ENCODE measurements around the gene CHTOP. TPM values are rescaled to one million over a fixed set of nuclear protein-coding genes. Genes with fewer than 3 reads are reported as not detected.

Gene CHTOP
- polyA plus RNA-seq, 1 of the 3 experiments (the other 2 are of a cell fraction), result 84.9 TPM

GRCh38 chr1:153598309-153599172 lies 35.3 kb upstream of the CHTOP start:
- no peak for DNase-seq
- no peak overlapping the region for H3K4me3 ChIP-seq (ENCODE audit: low read depth in 2 of 2, low read length in 1 of 2)
- no peaks in the 10 kb centered on the region for H3K9me3 ChIP-seq
- no peaks in the 10 kb centered on the region for H3K36me3 ChIP-seq (replicated peaks in 1 of 2; ENCODE audit: control insufficient read depth in 1 of 2, insufficient read depth in 2 of 2, low read length in 1 of 2)
- CTCF ChIA-PET, result interaction anchor here (0.7 to 1.9 kb wide), 10 partner anchors 8 to 246 kb away, joined by 3 to 7 read pairs (median 3); no protein-coding TSS in a partner anchor
- H3K27me3 ChIP-seq (ENCODE audit: insufficient read depth), result no peaks in the 10 kb centered on the region
- 85% methylated on average over 7 of the region's 7 CpGs for WGBS (ENCODE audit: low lambda C conversion rate)
- H3K79me2 ChIP-seq (ENCODE audit: insufficient read depth), result no peaks in the 10 kb centered on the region
- H3K4me1 ChIP-seq (ENCODE audit: control insufficient read depth in 1 of 2, insufficient read depth in 2 of 2, low read depth in 1 of 2, low read length in 1 of 2), result peaks cover 4 to 5% of the 10 kb centered on the region in 2 experiments; a peak in 1 of 4 replicates
- H3F3A ChIP-seq (replicated peaks; ENCODE audit: insufficient read depth), result peaks cover 14% of the 10 kb centered on the region
- peak overlapping the region in 1 of 2 experiments; percentile 34; a peak in 1 of 4 replicates for H3K27ac ChIP-seq (ENCODE audit: low read depth in 2 of 2, low read length in 1 of 2)
- no peaks in the 10 kb centered on the region for H3K9me2 ChIP-seq
- no peaks in the 10 kb centered on the region for H4K20me1 ChIP-seq (ENCODE audit: insufficient read depth)
- peak overlapping the region; percentile 58; the same call in 1 of the 2 replicates for H3K4me2 ChIP-seq
- H2AFZ ChIP-seq (ENCODE audit: low read depth), result 0 out of 2 replicates have a peak overlapping the region, but pooled peaks have one; percentile 37
- POLR2A ChIA-PET, result no interaction called here
- TF ChIP-seq RFX5 (IDR thresholded peaks at IDR 0.05; ENCODE audit: low read length), result peak; percentile 75; the same call in 1 of the 2 replicates
- no peak for TF ChIP-seq EP300 (IDR thresholded peaks at IDR 0.05; ENCODE audit: borderline replicate concordance in 1 of 2, low read depth in 1 of 2, low read length in 1 of 2)
- no peak overlapping the region for H3K9ac ChIP-seq

DNA sequence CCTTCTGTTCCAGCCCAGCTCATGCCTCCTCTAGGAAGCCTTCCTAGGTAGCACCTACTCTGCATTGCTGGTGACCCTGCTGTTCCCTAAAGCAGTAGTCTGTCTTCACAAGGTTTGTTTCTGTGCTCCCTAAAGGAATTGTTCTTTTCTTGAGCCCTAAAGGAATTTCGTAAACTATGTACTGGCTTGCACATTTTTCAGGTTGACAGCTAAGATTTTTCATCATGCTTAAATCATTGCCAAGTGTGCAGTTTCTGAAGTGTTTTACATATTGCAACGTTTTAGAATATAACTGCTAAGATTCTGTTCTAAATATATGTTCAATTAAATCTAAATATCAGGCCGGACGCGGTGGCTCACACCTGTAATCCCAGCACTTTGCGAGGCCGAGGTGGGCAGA lies 34.0 kb upstream of the CHTOP start:
- ChIA-PET CTCF (interaction anchor here (1.2 to 1.9 kb wide), 3 partner anchors 18 to 32 kb away, joined by 3 to 7 read pairs (median 5); no protein-coding TSS in a partner anchor), POLR2A (no interaction called here)
- Histone ChIP-seq H2AFZ (ENCODE audit: low read depth) (no peak overlapping the region), H3K27ac (ENCODE audit: low read depth in 2 of 2, low read length in 1 of 2) (no peak overlapping the region), H3K4me3 (ENCODE audit: low read depth in 2 of 2, low read length in 1 of 2) (no peak overlapping the region), H3K36me3 (replicated peaks in 1 of 2; ENCODE audit: control insufficient read depth in 1 of 2, insufficient read depth in 2 of 2, low read length in 1 of 2) (no peaks in the 10 kb centered on the region), H3K4me2 (no peak overlapping the region), H3K79me2 (ENCODE audit: insufficient read depth) (no peaks in the 10 kb centered on the region), H3K4me1 (ENCODE audit: control insufficient read depth in 1 of 2, insufficient read depth in 2 of 2, low read depth in 1 of 2, low read length in 1 of 2) (peaks cover 4 to 5% of the 10 kb centered on the region in 2 experiments; a peak in 1 of 4 replicates), H3K9ac (no peak overlapping the region), H3F3A (replicated peaks; ENCODE audit: insufficient read depth) (peaks cover 21% of the 10 kb centered on the region), H3K27me3 (ENCODE audit: insufficient read depth) (no peaks in the 10 kb centered on the region), H4K20me1 (ENCODE audit: insufficient read depth) (no peaks in the 10 kb centered on the region), H3K9me3 (no peaks in the 10 kb centered on the region), H3K9me2 (no peaks in the 10 kb centered on the region)
- whole genome bisulfite sequencing (ENCODE audit: low lambda C conversion rate), result 85% methylated on average over 7 of the region's 7 CpGs
- DNase-seq, result no peak
- TF ChIP-seq TEAD4 (IDR thresholded peaks at IDR 0.05; ENCODE audit: borderline replicate concordance, insufficient read depth) (no peak), EZH2phosphoT487 (IDR thresholded peaks at IDR 0.05; ENCODE audit: borderline replicate concordance, low read depth) (no peak), NFIC (IDR thresholded peaks at IDR 0.05; ENCODE audit: borderline replicate concordance) (no peak), RXRA (IDR thresholded peaks at IDR 0.05; ENCODE audit: borderline replicate concordance, low read depth) (no peak), EP300 (IDR thresholded peaks at IDR 0.05; ENCODE audit: borderline replicate concordance in 1 of 2, low read depth in 1 of 2, low read length in 1 of 2) (no peak), POLR2AphosphoS5 (IDR thresholded peaks at IDR 0.05; ENCODE audit: low read depth, low read length) (no peak), TAF1 (IDR thresholded peaks at IDR 0.05; ENCODE audit: borderline replicate concordance, low read depth, low read length) (no peak), YY1 (IDR thresholded peaks at IDR 0.05; ENCODE audit: low read depth) (no peak), PBX3 (IDR thresholded peaks at IDR 0.05) (no peak), TCF12 (IDR thresholded peaks at IDR 0.05) (no peak), RFX5 (IDR thresholded peaks at IDR 0.05; ENCODE audit: low read length) (no peak), JUND (IDR thresholded peaks at IDR 0.05) (no peak), FOXJ3 (CRISPR knock-in tag; IDR thresholded peaks at IDR 0.05) (no peak), GABPA (IDR thresholded peaks at IDR 0.05; ENCODE audit: low read depth) (no peak)
- TF ChIP-seq, protein P1, sequence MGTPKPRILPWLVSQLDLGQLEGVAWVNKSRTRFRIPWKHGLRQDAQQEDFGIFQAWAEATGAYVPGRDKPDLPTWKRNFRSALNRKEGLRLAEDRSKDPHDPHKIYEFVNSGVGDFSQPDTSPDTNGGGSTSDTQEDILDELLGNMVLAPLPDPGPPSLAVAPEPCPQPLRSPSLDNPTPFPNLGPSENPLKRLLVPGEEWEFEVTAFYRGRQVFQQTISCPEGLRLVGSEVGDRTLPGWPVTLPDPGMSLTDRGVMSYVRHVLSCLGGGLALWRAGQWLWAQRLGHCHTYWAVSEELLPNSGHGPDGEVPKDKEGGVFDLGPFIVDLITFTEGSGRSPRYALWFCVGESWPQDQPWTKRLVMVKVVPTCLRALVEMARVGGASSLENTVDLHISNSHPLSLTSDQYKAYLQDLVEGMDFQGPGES (IDR thresholded peaks at IDR 0.05; ENCODE audit: low read depth, low read length), result no peak
- TF ChIP-seq, protein P2, sequence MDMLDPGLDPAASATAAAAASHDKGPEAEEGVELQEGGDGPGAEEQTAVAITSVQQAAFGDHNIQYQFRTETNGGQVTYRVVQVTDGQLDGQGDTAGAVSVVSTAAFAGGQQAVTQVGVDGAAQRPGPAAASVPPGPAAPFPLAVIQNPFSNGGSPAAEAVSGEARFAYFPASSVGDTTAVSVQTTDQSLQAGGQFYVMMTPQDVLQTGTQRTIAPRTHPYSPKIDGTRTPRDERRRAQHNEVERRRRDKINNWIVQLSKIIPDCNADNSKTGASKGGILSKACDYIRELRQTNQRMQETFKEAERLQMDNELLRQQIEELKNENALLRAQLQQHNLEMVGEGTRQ (IDR thresholded peaks at IDR 0.05; ENCODE audit: borderline replicate concordance, low read depth, low read length), result no peak
- TF ChIP-seq, protein P3, sequence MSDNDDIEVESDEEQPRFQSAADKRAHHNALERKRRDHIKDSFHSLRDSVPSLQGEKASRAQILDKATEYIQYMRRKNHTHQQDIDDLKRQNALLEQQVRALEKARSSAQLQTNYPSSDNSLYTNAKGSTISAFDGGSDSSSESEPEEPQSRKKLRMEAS (IDR thresholded peaks at IDR 0.05; ENCODE audit: low read depth), result no peak
- TF ChIP-seq, protein P4, sequence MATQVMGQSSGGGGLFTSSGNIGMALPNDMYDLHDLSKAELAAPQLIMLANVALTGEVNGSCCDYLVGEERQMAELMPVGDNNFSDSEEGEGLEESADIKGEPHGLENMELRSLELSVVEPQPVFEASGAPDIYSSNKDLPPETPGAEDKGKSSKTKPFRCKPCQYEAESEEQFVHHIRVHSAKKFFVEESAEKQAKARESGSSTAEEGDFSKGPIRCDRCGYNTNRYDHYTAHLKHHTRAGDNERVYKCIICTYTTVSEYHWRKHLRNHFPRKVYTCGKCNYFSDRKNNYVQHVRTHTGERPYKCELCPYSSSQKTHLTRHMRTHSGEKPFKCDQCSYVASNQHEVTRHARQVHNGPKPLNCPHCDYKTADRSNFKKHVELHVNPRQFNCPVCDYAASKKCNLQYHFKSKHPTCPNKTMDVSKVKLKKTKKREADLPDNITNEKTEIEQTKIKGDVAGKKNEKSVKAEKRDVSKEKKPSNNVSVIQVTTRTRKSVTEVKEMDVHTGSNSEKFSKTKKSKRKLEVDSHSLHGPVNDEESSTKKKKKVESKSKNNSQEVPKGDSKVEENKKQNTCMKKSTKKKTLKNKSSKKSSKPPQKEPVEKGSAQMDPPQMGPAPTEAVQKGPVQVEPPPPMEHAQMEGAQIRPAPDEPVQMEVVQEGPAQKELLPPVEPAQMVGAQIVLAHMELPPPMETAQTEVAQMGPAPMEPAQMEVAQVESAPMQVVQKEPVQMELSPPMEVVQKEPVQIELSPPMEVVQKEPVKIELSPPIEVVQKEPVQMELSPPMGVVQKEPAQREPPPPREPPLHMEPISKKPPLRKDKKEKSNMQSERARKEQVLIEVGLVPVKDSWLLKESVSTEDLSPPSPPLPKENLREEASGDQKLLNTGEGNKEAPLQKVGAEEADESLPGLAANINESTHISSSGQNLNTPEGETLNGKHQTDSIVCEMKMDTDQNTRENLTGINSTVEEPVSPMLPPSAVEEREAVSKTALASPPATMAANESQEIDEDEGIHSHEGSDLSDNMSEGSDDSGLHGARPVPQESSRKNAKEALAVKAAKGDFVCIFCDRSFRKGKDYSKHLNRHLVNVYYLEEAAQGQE (IDR thresholded peaks at IDR 0.05; ENCODE audit: low read depth, low read length), result no peak
